Subcutaneous adipose tissue (tissue), 4 donors: ENCODE measurements around the gene ARRB1. TPM values are rescaled to one million over a fixed set of nuclear protein-coding genes. Genes with fewer than 3 reads are reported as not detected.

Experiments used
- total RNA-seq, 4 donors: library from RNA; depleted of rRNA; stranded (reverse); fragments of >200 nt; gene quantifications; one replicate each; pipeline ENCODE4 v1.1.0, GENCODE V29; 2016
- TF ChIP-seq, protein P1 (sequence below): fragments of 450-650 bp; IDR thresholded peaks from one replicate; pipeline ENCODE4 v1.5.1; 2016; ENCODE audit warnings: low read depth, mild to moderate bottlenecking, control low read depth, antibody characterized with exemption, moderate library complexity

Gene ARRB1
- total RNA-seq, 4 donors from 2014 or later, result 34.8 to 125 (median 63.0) TPM

- TF ChIP-seq, protein P1, sequence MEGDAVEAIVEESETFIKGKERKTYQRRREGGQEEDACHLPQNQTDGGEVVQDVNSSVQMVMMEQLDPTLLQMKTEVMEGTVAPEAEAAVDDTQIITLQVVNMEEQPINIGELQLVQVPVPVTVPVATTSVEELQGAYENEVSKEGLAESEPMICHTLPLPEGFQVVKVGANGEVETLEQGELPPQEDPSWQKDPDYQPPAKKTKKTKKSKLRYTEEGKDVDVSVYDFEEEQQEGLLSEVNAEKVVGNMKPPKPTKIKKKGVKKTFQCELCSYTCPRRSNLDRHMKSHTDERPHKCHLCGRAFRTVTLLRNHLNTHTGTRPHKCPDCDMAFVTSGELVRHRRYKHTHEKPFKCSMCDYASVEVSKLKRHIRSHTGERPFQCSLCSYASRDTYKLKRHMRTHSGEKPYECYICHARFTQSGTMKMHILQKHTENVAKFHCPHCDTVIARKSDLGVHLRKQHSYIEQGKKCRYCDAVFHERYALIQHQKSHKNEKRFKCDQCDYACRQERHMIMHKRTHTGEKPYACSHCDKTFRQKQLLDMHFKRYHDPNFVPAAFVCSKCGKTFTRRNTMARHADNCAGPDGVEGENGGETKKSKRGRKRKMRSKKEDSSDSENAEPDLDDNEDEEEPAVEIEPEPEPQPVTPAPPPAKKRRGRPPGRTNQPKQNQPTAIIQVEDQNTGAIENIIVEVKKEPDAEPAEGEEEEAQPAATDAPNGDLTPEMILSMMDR, result no peak
Measured at GRCh38 chr11:75319035-75319877, 32.2 kb downstream of the ARRB1 start.

DNA sequence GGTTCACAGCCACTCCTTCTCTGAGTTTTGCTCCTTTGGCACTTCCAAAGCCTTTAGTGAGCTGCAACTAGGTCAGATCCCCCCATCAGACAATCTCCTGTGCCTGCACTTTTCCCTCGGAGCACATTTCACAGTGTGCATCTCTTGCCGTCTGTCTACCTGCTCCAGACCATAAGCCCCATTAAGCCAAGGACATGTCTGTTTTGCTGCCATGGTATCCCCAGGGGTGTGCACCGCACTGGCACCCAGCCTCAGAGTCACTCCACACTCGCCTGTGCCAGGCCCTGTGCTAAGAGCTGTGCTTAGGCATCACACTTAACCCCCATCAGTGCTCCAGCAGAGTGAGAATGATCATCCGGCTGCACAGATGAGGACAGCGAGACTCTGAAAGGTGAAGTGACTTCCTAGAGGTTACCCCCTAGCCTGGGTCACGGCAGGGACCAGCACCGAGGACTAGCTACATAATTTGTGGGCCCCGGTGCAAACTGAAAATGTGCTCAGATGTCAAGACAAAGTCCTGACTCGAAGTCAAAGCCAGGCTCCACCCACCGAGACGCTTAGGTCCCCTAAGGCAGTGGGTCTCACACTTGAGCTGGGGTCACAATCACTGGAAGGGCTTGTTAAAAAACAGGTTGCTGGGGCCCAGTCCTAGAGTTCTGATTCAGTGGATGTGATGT lies 33.9 kb downstream of the ARRB1 start:
- TF ChIP-seq, protein P1, result no peak

- TF ChIP-seq, protein P1, result no peak
Measured at GRCh38 chr11:75315439-75315805, 36.0 kb downstream of the ARRB1 start.

DNA sequence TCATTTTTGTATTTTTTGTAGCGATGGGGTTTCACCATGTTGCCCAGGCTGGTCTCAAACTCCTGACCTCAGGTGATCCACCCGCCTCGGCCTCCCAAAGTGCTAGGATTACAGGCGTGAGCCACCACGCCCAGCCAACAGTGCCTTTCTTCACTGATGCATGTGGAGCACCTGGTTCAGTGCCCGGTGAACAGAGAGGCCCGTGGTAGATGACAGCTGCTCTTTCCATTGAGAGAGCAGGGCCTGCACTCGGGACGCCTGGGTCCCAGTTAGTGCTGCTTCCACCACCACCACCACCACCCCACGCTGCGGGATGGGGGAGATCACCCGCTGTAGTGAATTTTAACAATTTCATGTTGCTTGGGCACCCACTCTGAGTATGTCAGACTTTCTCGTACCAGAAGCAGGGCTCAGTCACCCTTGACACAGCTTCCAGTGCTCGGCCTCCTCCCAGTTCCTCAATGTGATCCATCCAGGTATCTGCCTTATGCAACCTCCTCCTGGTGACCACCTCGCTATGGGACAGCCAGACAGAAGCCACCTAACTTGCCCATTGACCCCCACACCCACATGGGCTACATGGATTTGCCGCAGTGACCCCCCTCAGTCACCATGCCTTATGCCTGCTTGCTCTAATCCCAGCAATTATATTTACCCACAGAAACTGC lies 36.6 kb downstream of the ARRB1 start:
- TF ChIP-seq, protein P1, result no peak

DNA sequence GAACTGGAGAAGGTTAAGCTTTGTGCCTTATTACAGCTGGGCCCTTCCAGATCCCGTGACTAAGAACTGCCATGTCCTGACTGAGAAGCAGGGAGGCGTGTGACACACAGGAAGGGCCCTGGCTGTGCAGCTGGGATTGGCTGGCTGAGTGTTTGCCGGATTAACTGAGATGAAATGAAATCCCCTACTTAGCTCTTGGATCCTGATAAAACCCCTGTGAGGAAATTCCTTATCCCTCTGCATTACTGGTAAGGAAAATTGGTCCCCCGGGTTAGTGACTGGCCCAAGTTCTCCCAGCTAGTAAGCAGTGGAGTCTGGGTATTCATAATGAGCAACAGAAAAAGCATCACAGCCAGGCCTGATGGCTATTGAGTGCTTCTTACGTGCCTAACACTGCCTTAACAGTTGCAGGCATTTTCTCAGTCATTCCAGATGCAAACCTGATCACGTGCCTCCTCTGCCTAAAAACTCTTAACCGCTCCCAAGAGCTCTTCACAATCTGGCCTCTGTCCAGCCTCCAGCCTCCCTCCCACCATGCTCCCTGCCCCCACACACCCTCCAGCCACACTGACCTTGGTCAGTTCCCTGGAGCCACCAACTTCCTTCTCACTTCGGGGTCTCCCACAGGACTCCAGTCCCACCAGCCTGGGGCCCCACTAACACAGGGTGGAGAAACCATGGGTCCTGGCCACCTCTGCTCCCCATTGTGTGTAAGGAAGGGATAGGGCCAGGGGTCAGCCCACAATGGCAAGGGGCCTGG lies 37.8 kb downstream of the ARRB1 start:
- TF ChIP-seq, protein P1, result no peak

GRCh38 chr11:75312346-75312745 lies 39.1 kb downstream of the ARRB1 start:
- TF ChIP-seq, protein P1, result no peak
